HG02571 (cell line): ENCODE results near the gene PKD1.
"Not testable (repeated sequence)": the region's sequence is repeated elsewhere in the genome, so short reads cannot be mapped to it uniquely, and the experiment has no call there.

Source experiments
- ATAC-seq: cut with Tn5 transposase; IDR thresholded peaks from one replicate; pipeline ENCODE4 v1.9.1; 2021; ENCODE audit warnings: mild to moderate bottlenecking, moderate library complexity; ENCODE audit not compliant: unreplicated experiment

PKD1 gene

GRCh38 chr16:2135770-2136490 is at the start of gene PKD1:
TSS of gene PKD1 (minus strand) at chr16:2135898. CDS start at chr16:2135689, 209 bp downstream.
- ATAC-seq = not testable (repeated sequence)

- no peak for ATAC-seq
Observed at GRCh38 chr16:2184962-2185361, 49.3 kb upstream of the PKD1 start.

GRCh38 chr16:2184346-2184745 is 48.6 kb upstream of the PKD1 start:
- no peak for ATAC-seq

GRCh38 chr16:2183671-2184070 is 48.0 kb upstream of the PKD1 start:
- no peak for ATAC-seq

- no peak for ATAC-seq
Observed at GRCh38 chr16:2181952-2182351, 46.3 kb upstream of the PKD1 start.

- ATAC-seq = no peak
Observed at GRCh38 chr16:2180962-2181923, 45.5 kb upstream of the PKD1 start.

- ATAC-seq = no peak
Observed at GRCh38 chr16:2180461-2180860, 44.8 kb upstream of the PKD1 start.

- no peak for ATAC-seq
Observed at GRCh38 chr16:2179576-2179975, 43.9 kb upstream of the PKD1 start.

- no peak for ATAC-seq
Observed at GRCh38 chr16:2179107-2179501, 43.4 kb upstream of the PKD1 start.

- ATAC-seq = no peak
Observed at GRCh38 chr16:2178321-2179106, 42.8 kb upstream of the PKD1 start.

- no peak for ATAC-seq
Observed at GRCh38 chr16:2177561-2177960, 41.9 kb upstream of the PKD1 start.

- no peak for ATAC-seq
Observed at GRCh38 chr16:2177101-2177500, 41.4 kb upstream of the PKD1 start.

GRCh38 chr16:2176047-2176446 is 40.3 kb upstream of the PKD1 start:
- no peak for ATAC-seq

GRCh38 chr16:2175454-2175853 is 39.8 kb upstream of the PKD1 start:
- ATAC-seq = no peak

- no peak for ATAC-seq
Observed at GRCh38 chr16:2174396-2175131, 38.9 kb upstream of the PKD1 start.

GRCh38 chr16:2173916-2174315 is 38.2 kb upstream of the PKD1 start:
- ATAC-seq = no peak

GRCh38 chr16:2173366-2173765 is 37.7 kb upstream of the PKD1 start:
- ATAC-seq = no peak

- ATAC-seq = no peak
Observed at GRCh38 chr16:2172688-2173335, 37.1 kb upstream of the PKD1 start.

- ATAC-seq = no peak
Observed at GRCh38 chr16:2171601-2172178, 36.0 kb upstream of the PKD1 start.
